LoVo (cell line): Measurements from ENCODE around the gene TSPAN14.

Source experiments
- DNase-seq: peaks from one replicate; pipeline ENCODE4 v3.0.0-alpha.2; 2016; ENCODE audit warnings: low spot score

Gene TSPAN14

GRCh38 chr10:80454513-80455460 is 677 bp downstream of the TSPAN14 start:
- DNase-seq = peak; percentile 33

- DNase-seq = no peak
Observed at GRCh38 chr10:80455461-80456349, 1.6 kb downstream of the TSPAN14 start.

- no peak for DNase-seq
Observed at GRCh38 chr10:80457554-80458262, 3.6 kb downstream of the TSPAN14 start.

- DNase-seq = no peak
Observed at GRCh38 chr10:80458263-80458625, 4.1 kb downstream of the TSPAN14 start.

GRCh38 chr10:80458638-80459037 is 4.5 kb downstream of the TSPAN14 start:
- DNase-seq = no peak

GRCh38 chr10:80459047-80459865 is 5.1 kb downstream of the TSPAN14 start:
- peak; percentile 76 for DNase-seq

- DNase-seq = peak; percentile 73
Observed at GRCh38 chr10:80460399-80461207, 6.5 kb downstream of the TSPAN14 start.

- DNase-seq = no peak
Observed at GRCh38 chr10:80461208-80462183, 7.4 kb downstream of the TSPAN14 start.

- no peak for DNase-seq
Observed at GRCh38 chr10:80462299-80462980, 8.3 kb downstream of the TSPAN14 start.

- DNase-seq = no peak
Observed at GRCh38 chr10:80462981-80463741, 9.1 kb downstream of the TSPAN14 start.

GRCh38 chr10:80463868-80464267 is 9.8 kb downstream of the TSPAN14 start:
- no peak for DNase-seq

- no peak for DNase-seq
Observed at GRCh38 chr10:80464557-80465450, 10.7 kb downstream of the TSPAN14 start.

- DNase-seq = no peak
Observed at GRCh38 chr10:80465451-80465835, 11.3 kb downstream of the TSPAN14 start.

- no peak for DNase-seq
Observed at GRCh38 chr10:80465839-80466590, 11.9 kb downstream of the TSPAN14 start.

- DNase-seq = no peak
Observed at GRCh38 chr10:80466724-80467326, 12.7 kb downstream of the TSPAN14 start.

- DNase-seq = no peak
Observed at GRCh38 chr10:80468002-80468401, 13.9 kb downstream of the TSPAN14 start.
